ENCODE results near the gene GFRA1.

DNA sequence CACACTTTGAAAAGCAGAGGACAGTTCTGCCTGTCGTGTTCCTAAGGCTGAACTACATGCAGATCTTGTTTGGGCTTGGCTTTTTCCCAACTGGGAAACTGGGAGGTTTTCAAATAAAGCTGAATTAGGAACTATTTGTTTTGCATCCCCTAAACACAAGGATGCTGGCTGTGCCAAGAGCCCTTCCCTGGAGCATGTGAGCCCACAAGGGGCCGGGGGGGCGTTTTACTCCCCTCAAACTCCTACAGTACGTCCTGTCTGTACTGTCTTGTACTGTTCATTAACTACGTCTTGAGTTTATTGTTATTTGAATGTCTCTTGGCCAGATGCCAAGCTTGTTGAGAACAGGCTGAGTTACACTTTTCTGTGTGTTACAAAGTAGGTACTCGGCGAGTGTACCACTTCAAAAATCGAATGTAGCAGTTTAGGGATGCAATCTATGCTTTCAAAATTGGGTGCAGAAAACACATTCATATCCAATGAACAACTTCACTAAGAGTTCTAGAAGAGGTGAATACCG lies 94.9 kb downstream of the GFRA1 start:
- TF ChIP-seq, protein P1, sequence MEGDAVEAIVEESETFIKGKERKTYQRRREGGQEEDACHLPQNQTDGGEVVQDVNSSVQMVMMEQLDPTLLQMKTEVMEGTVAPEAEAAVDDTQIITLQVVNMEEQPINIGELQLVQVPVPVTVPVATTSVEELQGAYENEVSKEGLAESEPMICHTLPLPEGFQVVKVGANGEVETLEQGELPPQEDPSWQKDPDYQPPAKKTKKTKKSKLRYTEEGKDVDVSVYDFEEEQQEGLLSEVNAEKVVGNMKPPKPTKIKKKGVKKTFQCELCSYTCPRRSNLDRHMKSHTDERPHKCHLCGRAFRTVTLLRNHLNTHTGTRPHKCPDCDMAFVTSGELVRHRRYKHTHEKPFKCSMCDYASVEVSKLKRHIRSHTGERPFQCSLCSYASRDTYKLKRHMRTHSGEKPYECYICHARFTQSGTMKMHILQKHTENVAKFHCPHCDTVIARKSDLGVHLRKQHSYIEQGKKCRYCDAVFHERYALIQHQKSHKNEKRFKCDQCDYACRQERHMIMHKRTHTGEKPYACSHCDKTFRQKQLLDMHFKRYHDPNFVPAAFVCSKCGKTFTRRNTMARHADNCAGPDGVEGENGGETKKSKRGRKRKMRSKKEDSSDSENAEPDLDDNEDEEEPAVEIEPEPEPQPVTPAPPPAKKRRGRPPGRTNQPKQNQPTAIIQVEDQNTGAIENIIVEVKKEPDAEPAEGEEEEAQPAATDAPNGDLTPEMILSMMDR (IDR thresholded peaks at IDR 0.05; ENCODE audit: insufficient read depth, low read length, poor library complexity, severe bottlenecking): no peak
- no peak for TF ChIP-seq EZH2phosphoT487 (conservative IDR thresholded peaks at IDR 0.05; ENCODE audit: low read length)
